Neuronal stem cell (in vitro differentiated cells): ENCODE measurements around the gene FBXO3.
"Not testable (repeated sequence)": the region's sequence is repeated elsewhere in the genome, so short reads cannot be mapped to it uniquely, and the experiment has no call there.

ENCODE experiments used
- DNase-seq: peaks from one replicate; pipeline ENCODE4 v3.0.0-alpha.2; 2013; ENCODE audit warnings: low spot score
- H2AFZ ChIP-seq: one replicate; pipeline ENCODE4 v1.6.1; 2013; ENCODE audit warnings: mild to moderate bottlenecking, low read length, inconsistent platforms
- H2AK5ac ChIP-seq: 2 replicates; pipeline ENCODE4 v1.6.1; 2013; ENCODE audit warnings: low read depth, mild to moderate bottlenecking, inconsistent platforms, low read length, moderate library complexity, mixed read lengths
- H2BK120ac ChIP-seq: 2 replicates; pipeline ENCODE4 v1.6.1; 2013; ENCODE audit warnings: low read depth, mild to moderate bottlenecking, inconsistent platforms, low read length, moderate library complexity, mixed read lengths
- H2BK12ac ChIP-seq: one replicate; pipeline ENCODE4 v1.6.1; 2013; ENCODE audit warnings: low read length, inconsistent platforms
- H2BK15ac ChIP-seq: 2 replicates; pipeline ENCODE4 v1.6.1; 2013; ENCODE audit warnings: mild to moderate bottlenecking, low read length, inconsistent platforms, mixed read lengths
- H2BK5ac ChIP-seq: one replicate; pipeline ENCODE4 v1.6.1; 2013; ENCODE audit warnings: inconsistent platforms, mild to moderate bottlenecking, low read length, moderate library complexity
- H3K14ac ChIP-seq: one replicate; pipeline ENCODE4 v1.6.1; 2013; ENCODE audit warnings: low read length, inconsistent platforms
- H3K18ac ChIP-seq: 2 replicates; pipeline ENCODE4 v1.6.1; 2013; ENCODE audit warnings: low read length, inconsistent platforms
- H3K23ac ChIP-seq: 2 replicates; pipeline ENCODE4 v1.6.1; 2013; ENCODE audit warnings: low read depth, mild to moderate bottlenecking, mixed read lengths, low read length, inconsistent platforms; ENCODE audit not compliant: poor library complexity
- H3K27ac ChIP-seq: replicated peaks from 3 replicates; pipeline ENCODE4 v1.5.1; 2013; ENCODE audit warnings: low read length, inconsistent platforms
- H3K27me3 ChIP-seq, 3 experiments: 2 replicates each; pipeline ENCODE4 v1.6.1; 2013; ENCODE audit warnings: low read length in 3 of 3, mild to moderate bottlenecking in 2 of 3, inconsistent platforms in 1 of 3, low read depth in 1 of 3, mixed read lengths in 1 of 3, moderate library complexity in 1 of 3; ENCODE audit not compliant: control insufficient read depth in 3 of 3, insufficient read depth in 3 of 3
- H3K36me3 ChIP-seq, 2 donors: replicated peaks in 1 of 2; 2 replicates each; pipeline ENCODE4 v1.6.1; 2013; ENCODE audit warnings: low read length in 2 of 2; ENCODE audit not compliant: control insufficient read depth in 2 of 2, insufficient read depth in 2 of 2
- H3K4ac ChIP-seq: 2 replicates; pipeline ENCODE4 v1.6.1; 2013; ENCODE audit warnings: inconsistent platforms, mild to moderate bottlenecking, low read length, moderate library complexity
- H3K4me1 ChIP-seq, 2 donors: 1 replicate in 1 of 2; 2 replicates in 1 of 2; pipeline ENCODE4 v1.6.1; 2013; ENCODE audit warnings: low read length in 2 of 2, low read depth in 1 of 2; ENCODE audit not compliant: control insufficient read depth in 2 of 2, insufficient read depth in 1 of 2
- H3K4me2 ChIP-seq: one replicate; pipeline ENCODE4 v1.6.1; 2013; ENCODE audit warnings: mild to moderate bottlenecking, low read length, inconsistent platforms; ENCODE audit not compliant: insufficient read depth, poor library complexity, severe bottlenecking
- H3K4me3 ChIP-seq, 2 donors: 2 replicates each; pipeline ENCODE4 v1.5.1; 2013; ENCODE audit warnings: low read length in 2 of 2, mild to moderate bottlenecking in 2 of 2, inconsistent platforms in 1 of 2, moderate library complexity in 1 of 2
- H3K79me1 ChIP-seq: one replicate; pipeline ENCODE4 v1.6.1; 2013; ENCODE audit warnings: low read depth, mild to moderate bottlenecking, inconsistent platforms, low read length, moderate library complexity
- H3K9ac ChIP-seq: one replicate; pipeline ENCODE4 v1.6.1; 2013; ENCODE audit warnings: mild to moderate bottlenecking, low read depth, low read length, inconsistent platforms; ENCODE audit not compliant: poor library complexity
- H3K9me3 ChIP-seq, 2 donors: replicated peaks in 1 of 2; 2 replicates each; pipeline versions ENCODE3 to v1.6.1; 2013; ENCODE audit warnings: low read length in 2 of 2, mild to moderate bottlenecking in 2 of 2, inconsistent platforms in 1 of 2, low read depth in 1 of 2, mixed read lengths in 1 of 2, moderate library complexity in 1 of 2; ENCODE audit not compliant: control insufficient read depth in 2 of 2, insufficient read depth in 1 of 2
- H4K8ac ChIP-seq: one replicate; pipeline ENCODE4 v1.6.1; 2013; ENCODE audit warnings: low read depth, mild to moderate bottlenecking, inconsistent platforms, low read length, moderate library complexity
- H4K91ac ChIP-seq: one replicate; pipeline ENCODE4 v1.6.1; 2013; ENCODE audit warnings: low read length, low read depth, mild to moderate bottlenecking, inconsistent platforms; ENCODE audit not compliant: poor library complexity
- WGBS, 2 donors: extraction: QIAGEN DNeasy Blood & Tissue Kit; methylation state at CpG; one replicate each; pipeline ENCODE4 v1.1.7; 2013; ENCODE audit warnings: missing lambda C conversion rate in 2 of 2, mixed read lengths in 1 of 2; ENCODE audit not compliant: insufficient read length in 2 of 2, insufficient replicate concordance in 1 of 2; ENCODE audit errors: extremely low coverage in 2 of 2; 5-methylcytosine and 5-hydroxymethylcytosine counted together

Gene FBXO3

DNA sequence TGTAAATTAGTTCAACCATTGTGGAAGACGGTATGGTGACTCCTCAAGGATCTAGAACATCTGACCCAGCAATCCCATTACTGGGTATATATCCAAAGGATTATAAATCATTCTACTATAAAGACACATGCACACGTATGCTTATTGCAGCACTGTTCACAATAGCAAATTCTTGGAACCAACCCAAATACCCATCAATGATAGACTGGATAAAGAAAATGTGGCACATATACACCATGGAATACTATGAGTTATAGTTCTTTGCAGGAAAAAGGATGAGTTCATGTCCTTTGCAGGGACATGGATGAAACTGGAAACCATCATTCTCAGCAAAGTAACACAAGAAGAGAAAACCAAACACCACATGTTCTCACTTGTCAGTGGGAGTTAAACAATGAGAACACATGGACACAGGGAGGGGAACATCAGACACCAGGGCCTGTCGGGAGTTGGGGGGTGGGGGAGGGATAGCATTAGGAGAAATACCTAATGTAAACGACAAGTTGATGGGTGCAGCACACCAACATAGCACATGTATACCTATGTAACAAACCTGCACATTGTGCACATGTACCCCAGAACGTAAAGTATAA, 45.2 kb downstream of the FBXO3 start:
- H2AFZ ChIP-seq, H3K27ac ChIP-seq, H2BK15ac ChIP-seq, H3K4me1 ChIP-seq, H3K9me3 ChIP-seq, H3K4me2 ChIP-seq, DNase-seq, H3K27me3 ChIP-seq, H3K4ac ChIP-seq, H2BK5ac ChIP-seq, H3K4me3 ChIP-seq, H3K23ac ChIP-seq, H2BK120ac ChIP-seq, H3K14ac ChIP-seq, H3K18ac ChIP-seq, H2AK5ac ChIP-seq, H2BK12ac ChIP-seq, H4K91ac ChIP-seq, H4K8ac ChIP-seq, H3K9ac ChIP-seq, H3K79me1 ChIP-seq: not testable (repeated sequence)
- no CpG with 5 or more reads among the region's 5 CpGs for WGBS, 2 donors
- peaks cover 2 to 25% of the 10 kb centered on the region in 2 donors for H3K36me3 ChIP-seq

DNA sequence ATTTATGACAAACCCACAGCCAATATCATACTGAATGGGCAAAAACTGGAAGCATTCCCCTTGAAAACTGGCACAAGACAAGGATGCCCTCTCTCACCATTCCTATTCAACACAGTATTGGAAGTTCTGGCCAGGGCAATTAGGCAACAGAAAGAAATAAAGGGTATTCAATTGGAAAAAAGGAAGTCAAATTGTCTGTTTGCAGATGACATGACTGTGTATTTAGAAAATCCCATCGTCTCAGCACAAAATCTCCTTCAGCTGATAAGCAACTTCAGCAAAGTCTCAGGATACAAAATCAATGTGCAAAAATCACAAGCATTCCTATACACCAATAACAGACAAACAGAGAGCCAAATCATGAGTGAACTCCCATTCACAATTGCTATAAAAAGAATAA, 46.8 kb downstream of the FBXO3 start:
- not testable (repeated sequence) for H4K91ac ChIP-seq, H3K23ac ChIP-seq, DNase-seq, H3K9me3 ChIP-seq, H4K8ac ChIP-seq, H3K18ac ChIP-seq, H3K4me2 ChIP-seq, H3K27ac ChIP-seq, H3K4ac ChIP-seq, H2BK5ac ChIP-seq, H2BK120ac ChIP-seq, H3K79me1 ChIP-seq, H2BK15ac ChIP-seq, H3K27me3 ChIP-seq, H2AFZ ChIP-seq, H3K4me3 ChIP-seq, H3K14ac ChIP-seq, H2BK12ac ChIP-seq, H3K9ac ChIP-seq, H2AK5ac ChIP-seq
- WGBS, 2 donors: no CpG with 5 or more reads among the region's 1 CpG
- Histone ChIP-seq H3K36me3 (peaks cover 0 to 17% of the 10 kb centered on the region in 2 donors), H3K4me1 (peaks cover 8 to 11% of the 10 kb centered on the region in 2 donors)

DNA sequence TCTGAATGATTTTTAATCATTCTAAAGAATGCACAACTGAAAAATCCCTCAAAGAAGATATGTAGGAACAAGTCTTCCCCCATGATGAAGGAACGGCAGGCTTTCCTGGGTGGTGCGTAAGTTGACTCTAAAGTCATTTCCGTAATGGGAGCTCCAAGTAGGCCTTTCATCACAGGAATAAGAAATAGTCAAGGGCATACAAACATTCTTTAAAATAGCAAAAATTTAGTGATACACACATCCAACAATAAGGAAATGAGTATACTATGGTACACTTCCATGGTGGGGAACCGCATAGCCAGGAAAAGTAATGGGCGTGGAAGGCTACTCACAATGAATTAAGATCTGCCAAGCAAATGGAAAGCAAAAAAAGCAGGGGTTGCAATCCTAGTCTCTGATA, 48.8 kb downstream of the FBXO3 start:
- no CpG with 5 or more reads among the region's 5 CpGs for WGBS, 2 donors

DNA sequence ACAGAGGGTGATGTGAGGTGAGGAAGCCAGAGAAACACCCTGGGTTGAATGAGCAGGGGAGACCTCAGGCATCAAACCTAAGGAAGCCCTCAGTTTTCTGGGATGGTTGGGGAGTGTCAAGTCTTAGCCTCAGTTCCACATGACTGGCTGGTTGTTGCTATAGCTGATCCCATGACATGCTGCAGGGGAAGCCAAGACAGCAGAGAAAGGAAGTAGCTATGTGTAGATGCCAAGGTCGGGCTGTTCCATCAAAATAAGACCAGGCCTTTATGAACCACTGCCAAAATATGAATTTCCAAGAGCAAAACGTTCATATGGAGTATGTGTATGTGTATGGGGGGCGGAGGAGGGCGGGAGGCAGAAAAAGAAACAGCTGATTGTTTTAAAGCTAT, 49.7 kb downstream of the FBXO3 start:
- no peak overlapping the region for H4K91ac ChIP-seq
- H3K4me1 ChIP-seq: peaks cover 8 to 11% of the 10 kb centered on the region in 2 donors
- no CpG with 5 or more reads among the region's 4 CpGs for WGBS, 2 donors
- H2BK15ac ChIP-seq: no peak overlapping the region
- no peak overlapping the region for H2BK12ac ChIP-seq
- no peak overlapping the region for H3K18ac ChIP-seq
- peaks cover 2 to 32% of the 10 kb centered on the region in 2 donors for H3K36me3 ChIP-seq
- H2BK5ac ChIP-seq: no peak overlapping the region
- peak overlapping the region; percentile 51 for H3K9ac ChIP-seq
- no peak overlapping the region for H3K4me3 ChIP-seq
- H3K4ac ChIP-seq: no peak overlapping the region
- DNase-seq: no peak
- H2BK120ac ChIP-seq: no peak overlapping the region
- H3K9me3 ChIP-seq: no peaks in the 10 kb centered on the region
- no peak overlapping the region for H3K4me2 ChIP-seq
- no peak overlapping the region for H3K23ac ChIP-seq
- H2AFZ ChIP-seq: no peak overlapping the region
- H3K27ac ChIP-seq: no peak overlapping the region
- no peaks in the 10 kb centered on the region for H3K27me3 ChIP-seq
- H2AK5ac ChIP-seq: peak overlapping the region; percentile 21
- no peak overlapping the region for H4K8ac ChIP-seq
- H3K14ac ChIP-seq: no peak overlapping the region
- H3K79me1 ChIP-seq: peaks cover 2% of the 10 kb centered on the region

More for the DNA sequence above, 48.8 kb downstream of the FBXO3 start:
- Histone ChIP-seq H3K4ac (no peak overlapping the region), H3K4me1 (peaks cover 8 to 11% of the 10 kb centered on the region in 2 donors), H3K9me3 (no peaks in the 10 kb centered on the region), H3K9ac (no peak overlapping the region), H3K27me3 (no peaks in the 10 kb centered on the region), H3K4me2 (no peak overlapping the region), H2BK5ac (no peak overlapping the region), H3K18ac (no peak overlapping the region), H2BK15ac (no peak overlapping the region), H3K27ac (no peak overlapping the region), H3K4me3 (no peak overlapping the region), H3K36me3 (peaks cover 2 to 26% of the 10 kb centered on the region in 2 donors), H3K23ac (no peak overlapping the region), H2BK12ac (no peak overlapping the region), H4K8ac (no peak overlapping the region), H2AK5ac (no peak overlapping the region), H4K91ac (no peak overlapping the region), H3K79me1 (peaks cover 2% of the 10 kb centered on the region), H2AFZ (no peak overlapping the region), H2BK120ac (no peak overlapping the region), H3K14ac (no peak overlapping the region)
- DNase-seq: no peak
